Glutamatergic neuron (in vitro differentiated cells): ENCODE results near the gene EHD2. TPM values are rescaled to one million over a fixed set of nuclear protein-coding genes. Genes with fewer than 3 reads are reported as not detected.
A peak's percentile ranks its signal among the peaks of the same experiment; 100 is the strongest.
"Not testable (repeated sequence)": the region's sequence is repeated elsewhere in the genome, so short reads cannot be mapped to it uniquely, and the experiment has no call there.

Source experiments
- DNase-seq: peaks from one replicate; pipeline ENCODE4 v3.0.0; 2022
- H3K27ac Mint-ChIP-seq: one replicate; pipeline ENCODE4 v1.8.0; 2020; ENCODE audit warnings: mild to moderate bottlenecking, mixed read lengths, inconsistent platforms; ENCODE audit not compliant: unreplicated experiment
- H3K27me3 Mint-ChIP-seq: one replicate; pipeline ENCODE4 v1.8.0; 2020; ENCODE audit warnings: mild to moderate bottlenecking, moderate library complexity, mixed read lengths, inconsistent platforms; ENCODE audit not compliant: unreplicated experiment
- H3K36me3 Mint-ChIP-seq: one replicate; pipeline ENCODE4 v1.8.0; 2020; ENCODE audit warnings: mild to moderate bottlenecking, mixed read lengths, inconsistent platforms; ENCODE audit not compliant: unreplicated experiment
- H3K4me1 Mint-ChIP-seq: one replicate; pipeline ENCODE4 v1.8.0; 2020; ENCODE audit warnings: mild to moderate bottlenecking, low read depth, mixed read lengths, inconsistent platforms; ENCODE audit not compliant: unreplicated experiment
- H3K4me3 Mint-ChIP-seq: one replicate; pipeline ENCODE4 v1.8.0; 2020; ENCODE audit warnings: mild to moderate bottlenecking, mixed read lengths, inconsistent platforms; ENCODE audit not compliant: unreplicated experiment
- H3K9me3 Mint-ChIP-seq: one replicate; pipeline ENCODE4 v1.8.0; 2020; ENCODE audit warnings: mild to moderate bottlenecking, moderate library complexity, mixed read lengths, inconsistent platforms; ENCODE audit not compliant: unreplicated experiment
- CTCF ChIP-seq: fragments of 200-600 bp; sonication (generic); IDR thresholded peaks from one replicate; pipeline ENCODE4 v1.5.0; 2021; ENCODE audit not compliant: partially characterized antibody, unreplicated experiment
- long read RNA-seq: library from polyadenylated mRNA; unstranded; transcript quantifications from one replicate; pipeline ENCODE4 v2.0.0, GENCODE V29; 2020; ENCODE audit not compliant: unreplicated experiment
- total RNA-seq: library from RNA; stranded (reverse); fragmentation: NEBNext Ultra II Directional; extraction: Animal tissue kit (Norgen Biotek cat#: 25700); gene quantifications from one replicate; pipeline ENCODE4 v1.2.1, GENCODE V29; 2021; ENCODE audit not compliant: unreplicated experiment

Gene EHD2, protein sequence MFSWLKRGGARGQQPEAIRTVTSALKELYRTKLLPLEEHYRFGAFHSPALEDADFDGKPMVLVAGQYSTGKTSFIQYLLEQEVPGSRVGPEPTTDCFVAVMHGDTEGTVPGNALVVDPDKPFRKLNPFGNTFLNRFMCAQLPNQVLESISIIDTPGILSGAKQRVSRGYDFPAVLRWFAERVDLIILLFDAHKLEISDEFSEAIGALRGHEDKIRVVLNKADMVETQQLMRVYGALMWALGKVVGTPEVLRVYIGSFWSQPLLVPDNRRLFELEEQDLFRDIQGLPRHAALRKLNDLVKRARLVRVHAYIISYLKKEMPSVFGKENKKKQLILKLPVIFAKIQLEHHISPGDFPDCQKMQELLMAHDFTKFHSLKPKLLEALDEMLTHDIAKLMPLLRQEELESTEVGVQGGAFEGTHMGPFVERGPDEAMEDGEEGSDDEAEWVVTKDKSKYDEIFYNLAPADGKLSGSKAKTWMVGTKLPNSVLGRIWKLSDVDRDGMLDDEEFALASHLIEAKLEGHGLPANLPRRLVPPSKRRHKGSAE
- 7.6 TPM for total RNA-seq
- long read RNA-seq: 0 reads

DNA sequence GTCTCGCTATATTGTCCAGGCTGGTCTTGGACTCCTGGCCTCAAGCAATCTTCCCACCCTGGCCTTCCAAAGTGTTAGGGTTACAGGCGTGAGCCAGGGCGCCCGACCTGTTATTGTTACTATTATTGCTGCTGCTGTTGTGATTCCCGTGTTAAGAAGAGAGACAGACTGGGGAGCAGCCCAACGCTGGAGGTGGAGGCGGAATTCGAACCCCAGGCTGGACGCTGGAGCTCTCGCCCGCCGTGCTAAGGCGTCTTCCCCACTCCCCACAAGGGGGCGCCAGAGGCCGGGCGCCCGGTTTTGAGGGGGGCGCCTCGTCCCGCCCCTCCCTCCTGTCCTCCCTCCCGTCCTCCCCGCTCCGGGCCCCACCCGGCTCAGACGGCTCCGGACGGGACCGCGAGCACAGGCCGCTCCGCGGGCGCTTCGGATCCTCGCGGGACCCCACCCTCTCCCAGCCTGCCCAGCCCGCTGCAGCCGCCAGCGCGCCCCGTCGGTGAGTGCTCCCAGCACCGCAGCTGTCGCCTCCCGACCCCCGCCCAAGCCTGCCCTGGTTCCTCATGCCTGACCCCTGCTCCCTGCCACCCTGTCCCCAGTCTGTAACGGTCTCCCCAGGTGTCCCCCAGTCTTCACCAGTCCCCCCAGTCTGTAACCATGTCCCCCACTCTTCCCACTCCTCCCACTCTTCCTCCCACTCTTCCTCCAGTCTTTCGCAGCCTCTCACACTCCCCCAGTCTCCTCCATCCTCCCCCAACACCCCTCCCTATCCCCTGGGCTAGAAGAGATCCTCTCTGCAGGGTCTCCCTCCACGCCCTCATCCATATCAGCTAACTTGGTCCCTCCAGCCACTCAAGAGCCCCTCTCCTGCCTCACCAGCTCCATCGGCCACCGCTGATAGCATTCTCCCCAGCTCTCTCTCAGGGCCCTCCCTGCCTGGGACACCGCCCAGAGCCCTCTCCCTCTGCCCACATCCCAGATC lies at the start of gene EHD2:
EHD2 (plus strand) TSS at position 377 of the 976 bp plus-strand sequence. CDS start 3,191 bp downstream, outside the sequence.
- DNase-seq: peak; percentile 65
- H3K36me3 Mint-ChIP-seq: peaks cover 7% of the 10 kb centered on the region
- peaks cover 17% of the 10 kb centered on the region for H3K27me3 Mint-ChIP-seq
- peak; percentile 96 for TF ChIP-seq CTCF
- no peaks in the 10 kb centered on the region for H3K4me1 Mint-ChIP-seq
- peak within 1 kb of the TSS; percentile 41 for H3K27ac Mint-ChIP-seq
- H3K9me3 Mint-ChIP-seq: peaks cover 9% of the 10 kb centered on the region
- H3K4me3 Mint-ChIP-seq: peak within 1 kb of the TSS; percentile 57

DNA sequence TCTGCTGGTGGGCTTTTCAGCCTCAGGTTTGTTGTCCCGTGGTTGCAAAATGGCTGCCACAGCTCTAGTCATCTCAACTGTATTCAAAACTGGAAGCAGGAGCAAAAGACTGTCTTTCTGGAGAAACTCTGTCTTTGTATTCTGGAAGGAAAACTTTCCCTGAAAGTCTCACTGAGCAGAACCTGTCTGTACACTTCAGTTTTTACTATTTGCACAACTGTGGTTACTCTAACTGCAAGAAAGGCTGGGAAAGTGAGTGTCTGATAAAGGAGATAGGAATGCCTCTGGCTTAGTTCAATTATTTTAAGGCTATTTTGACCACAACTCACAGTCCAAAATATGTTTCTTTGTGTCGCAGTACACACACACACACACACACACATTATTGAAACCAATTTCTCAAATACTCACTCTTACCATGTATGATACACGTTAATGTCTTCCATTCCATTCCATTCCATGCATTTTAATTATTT lies 49.7 kb upstream of the EHD2 start:
- no peak for TF ChIP-seq CTCF
- Mint-ChIP-seq H3K27ac (no peak overlapping the region), H3K9me3 (peaks cover 6% of the 10 kb centered on the region), H3K36me3 (no peaks in the 10 kb centered on the region), H3K4me3 (no peak overlapping the region), H3K27me3 (peaks cover 3% of the 10 kb centered on the region), H3K4me1 (peaks cover 35% of the 10 kb centered on the region)
- no peak for DNase-seq

DNA sequence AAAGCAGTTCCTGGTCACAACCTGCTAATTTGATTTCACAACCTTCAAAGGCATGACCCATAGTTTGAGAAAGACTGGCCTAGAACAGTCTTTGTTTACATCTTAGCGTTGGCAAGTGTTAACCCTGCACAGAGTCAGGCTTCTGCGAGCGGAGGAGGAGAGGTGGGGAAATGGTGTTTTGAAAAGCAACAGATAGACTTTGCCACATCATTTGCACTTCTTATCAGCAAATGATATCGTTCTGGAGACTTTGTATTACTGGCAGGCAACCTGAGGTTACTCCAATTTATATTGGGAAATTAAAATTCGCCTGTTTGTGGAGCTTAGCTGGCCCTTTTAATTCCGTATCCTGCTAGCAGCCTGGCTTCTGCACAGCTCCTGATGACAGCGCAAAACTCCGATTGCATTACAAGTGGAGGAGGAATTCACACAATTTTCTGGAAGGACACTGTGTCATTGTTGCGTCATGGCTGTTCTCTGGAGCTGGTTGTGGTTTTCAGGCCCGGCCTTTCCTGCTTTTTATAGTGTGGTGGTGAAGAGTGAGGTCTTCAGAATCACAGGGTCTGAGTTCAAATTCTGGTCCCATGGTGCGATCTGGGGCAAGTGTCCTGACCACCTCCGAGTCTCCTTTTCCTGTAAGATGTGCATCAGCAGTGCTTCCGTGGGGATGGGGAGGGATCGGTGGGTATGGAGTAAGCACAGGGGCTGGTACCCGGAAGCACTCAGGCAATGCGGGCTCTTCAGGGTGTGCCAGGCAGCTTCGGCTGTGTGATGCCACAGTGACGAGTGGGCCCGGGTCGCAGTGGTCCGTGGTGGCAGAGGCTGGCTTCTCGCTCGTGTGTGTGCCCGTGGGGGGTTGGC lies 49.1 kb upstream of the EHD2 start:
- Mint-ChIP-seq H3K27ac (no peak overlapping the region), H3K4me1 (peaks cover 30% of the 10 kb centered on the region), H3K4me3 (no peak overlapping the region), H3K9me3 (peaks cover 4% of the 10 kb centered on the region), H3K27me3 (peaks cover 3% of the 10 kb centered on the region), H3K36me3 (no peaks in the 10 kb centered on the region)
- no peak for TF ChIP-seq CTCF
- DNase-seq: no peak

GRCh38 chr19:47668556-47668955 lies 44.7 kb upstream of the EHD2 start:
- H3K27me3 Mint-ChIP-seq: peaks cover 12% of the 10 kb centered on the region

More at GRCh38 chr19:47668556-47668955, 44.7 kb upstream of the EHD2 start:
- H3K27ac Mint-ChIP-seq, H3K36me3 Mint-ChIP-seq, DNase-seq, H3K9me3 Mint-ChIP-seq, H3K4me3 Mint-ChIP-seq: not testable (repeated sequence)
- H3K4me1 Mint-ChIP-seq: peaks cover 32% of the 10 kb centered on the region
